ENCODE results near the gene CCT5.
"Not testable (repeated sequence)": the region's sequence is repeated elsewhere in the genome, so short reads cannot be mapped to it uniquely, and the experiment has no call there.

CCT5 gene

GRCh38 chr5:10277773-10278630 lies 27.9 kb downstream of the CCT5 start:
- no peak for DNase-seq

- no peak for DNase-seq
Measured at GRCh38 chr5:10278658-10279279, 28.7 kb downstream of the CCT5 start.

GRCh38 chr5:10279328-10279727 lies 29.2 kb downstream of the CCT5 start:
- no peak for DNase-seq

- DNase-seq: no peak
Measured at GRCh38 chr5:10279925-10280720, 30.0 kb downstream of the CCT5 start.

GRCh38 chr5:10283927-10284635 lies 34.0 kb downstream of the CCT5 start:
- peak; percentile 29 to 71 (median 70) for DNase-seq

GRCh38 chr5:10285362-10285761 lies 35.3 kb downstream of the CCT5 start:
- not testable (repeated sequence) for DNase-seq

- no peak for DNase-seq
Measured at GRCh38 chr5:10286162-10286861, 36.2 kb downstream of the CCT5 start.

- no peak for DNase-seq
Measured at GRCh38 chr5:10286862-10287227, 36.8 kb downstream of the CCT5 start.

GRCh38 chr5:10288592-10289219 lies 38.6 kb downstream of the CCT5 start:
- peak in 1 of 4 experiments; percentile 20 for DNase-seq

GRCh38 chr5:10289353-10289752 lies 39.3 kb downstream of the CCT5 start:
- no peak for DNase-seq

- no peak for DNase-seq
Measured at GRCh38 chr5:10289991-10290390, 39.9 kb downstream of the CCT5 start.

- no peak for DNase-seq
Measured at GRCh38 chr5:10290438-10290837, 40.4 kb downstream of the CCT5 start.

- DNase-seq: no peak
Measured at GRCh38 chr5:10291692-10292339, 41.7 kb downstream of the CCT5 start.

- no peak for DNase-seq
Measured at GRCh38 chr5:10293907-10294662, 44.0 kb downstream of the CCT5 start.

- no peak for DNase-seq
Measured at GRCh38 chr5:10295619-10296326, 45.7 kb downstream of the CCT5 start.

- no peak for DNase-seq
Measured at GRCh38 chr5:10297646-10298204, 47.6 kb downstream of the CCT5 start.

GRCh38 chr5:10300246-10300645 lies 50.2 kb downstream of the CCT5 start:
- DNase-seq: no peak

- DNase-seq: no peak
Measured at GRCh38 chr5:10301266-10301665, 51.2 kb downstream of the CCT5 start.

GRCh38 chr5:10301842-10302610 lies 51.9 kb downstream of the CCT5 start:
- no peak for DNase-seq

Data from activated naive CD4-positive, alpha-beta T cell (primary cell).